HEK293T (cell line): ENCODE results near the gene STK36.

Experiments used
- ARNT ChIP-seq: fragments of 450-650 bp; IDR thresholded peaks from 2 replicates; pipeline ENCODE4 v1.6.1; 2017; ENCODE audit warnings: mild to moderate bottlenecking
- BHLHE40 ChIP-seq: fragments of 450-650 bp; IDR thresholded peaks from 2 replicates; pipeline ENCODE4 v1.6.1; 2016; ENCODE audit warnings: mild to moderate bottlenecking, moderate library complexity, borderline replicate concordance
- FOXK2 ChIP-seq: fragments of 450-650 bp; IDR thresholded peaks from 2 replicates; pipeline ENCODE4 v1.6.1; 2016; ENCODE audit warnings: mild to moderate bottlenecking
- FOXM1 ChIP-seq: fragments of 450-650 bp; IDR thresholded peaks from 2 replicates; pipeline ENCODE4 v1.6.1; 2017; ENCODE audit warnings: mild to moderate bottlenecking, borderline replicate concordance
- NFRKB ChIP-seq: fragments of 450-650 bp; IDR thresholded peaks from 2 replicates; pipeline ENCODE4 v1.6.1; 2016; ENCODE audit warnings: mild to moderate bottlenecking, moderate library complexity
- SUZ12 ChIP-seq: fragments of 450-650 bp; IDR thresholded peaks from 2 replicates; pipeline ENCODE4 v1.6.1; 2016; ENCODE audit warnings: mild to moderate bottlenecking

DNA sequence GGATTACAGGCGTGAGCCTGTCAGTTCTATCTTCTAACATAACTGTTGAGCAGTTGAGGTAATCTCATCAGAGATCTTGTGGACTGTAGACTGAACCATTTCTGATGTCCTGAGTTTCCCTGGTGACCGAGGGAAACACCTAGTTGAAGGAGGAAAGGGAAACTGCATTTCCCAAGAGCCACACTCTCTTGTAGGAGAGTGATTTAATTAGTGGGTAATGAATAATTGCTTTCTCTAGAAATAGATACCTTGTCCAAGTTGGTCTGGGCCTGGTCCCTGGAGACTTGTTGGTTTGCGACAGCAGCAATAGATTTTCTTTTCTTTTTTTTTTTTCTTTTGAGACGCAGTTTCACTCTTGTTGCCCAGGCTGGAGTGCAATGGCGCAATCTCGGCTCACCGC is 46.2 kb downstream of the STK36 start:
- TF ChIP-seq ARNT (no peak), FOXM1 (no peak), BHLHE40 (no peak), FOXK2 (no peak), NFRKB (no peak), SUZ12 (no peak)
